Activated T-helper 1 cell treated with Interleukin-2 at 50 U/mL for 16 hours (primary cell): ENCODE data around the gene PDILT.
"Not testable (repeated sequence)": the region's sequence is repeated elsewhere in the genome, so short reads cannot be mapped to it uniquely, and the experiment has no call there.

ENCODE experiments used
- DNase-seq: peaks from one replicate; pipeline ENCODE4 v3.0.0-alpha.2; 2020; ENCODE audit warnings: low read depth

PDILT gene

DNA sequence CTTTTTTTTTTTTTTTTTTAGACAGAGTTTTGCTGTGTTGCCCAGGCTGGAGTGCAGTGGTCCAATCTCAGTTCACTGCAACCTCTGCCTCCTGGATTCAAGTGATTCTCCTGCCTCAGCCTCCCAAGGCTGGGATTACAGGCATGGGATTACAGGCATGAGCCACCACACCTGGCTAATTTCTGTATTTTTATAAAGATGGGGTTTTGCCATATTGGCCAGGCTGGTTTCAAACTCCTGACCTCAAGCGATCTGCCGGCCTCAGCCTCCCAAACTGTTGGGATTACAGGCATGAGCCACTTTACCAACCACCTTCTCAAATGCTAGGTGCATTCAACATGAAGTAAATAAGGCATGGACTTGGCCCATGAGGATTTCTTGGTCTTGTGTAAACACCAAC lies 83.5 kb downstream of the PDILT start:
- not testable (repeated sequence) for DNase-seq

DNA sequence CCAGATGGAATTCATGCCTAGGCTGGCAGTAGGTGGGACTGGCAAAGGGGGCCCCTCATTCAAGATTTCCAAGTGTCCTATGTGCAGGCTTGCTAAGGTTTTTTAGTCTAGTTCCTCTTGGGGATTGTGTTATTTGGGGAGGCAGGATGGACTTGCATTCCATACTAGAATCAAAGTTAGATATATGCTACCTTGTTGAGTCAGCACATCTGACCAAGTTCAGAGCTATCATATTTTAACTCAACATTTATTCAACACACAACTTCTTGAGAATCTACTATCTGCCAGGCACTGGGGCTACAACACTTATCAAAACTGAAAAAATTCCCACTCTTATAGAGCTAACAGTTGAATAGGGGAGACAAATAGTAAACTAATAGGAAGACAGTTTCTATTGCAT lies 83.9 kb downstream of the PDILT start:
- no peak for DNase-seq

DNA sequence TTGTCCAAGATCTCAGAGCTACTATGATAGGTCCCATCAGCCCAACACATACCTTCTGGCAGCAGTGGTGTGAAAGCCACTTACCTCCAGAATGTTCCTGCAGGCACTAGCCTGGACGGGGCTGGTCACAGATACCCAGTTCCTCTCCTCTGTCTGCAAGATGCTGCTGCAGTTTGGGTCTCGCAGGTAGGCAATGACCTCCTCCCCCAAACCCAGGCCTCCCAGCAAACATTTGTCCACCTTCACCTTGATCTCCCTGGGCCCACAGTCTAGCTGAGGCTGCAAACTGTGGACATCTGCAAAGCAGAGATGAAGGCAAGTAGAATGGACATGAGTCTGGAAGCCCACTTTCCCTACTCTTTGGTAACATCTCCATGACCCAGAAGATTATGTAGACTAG lies 84.4 kb downstream of the PDILT start:
- no peak for DNase-seq

DNA sequence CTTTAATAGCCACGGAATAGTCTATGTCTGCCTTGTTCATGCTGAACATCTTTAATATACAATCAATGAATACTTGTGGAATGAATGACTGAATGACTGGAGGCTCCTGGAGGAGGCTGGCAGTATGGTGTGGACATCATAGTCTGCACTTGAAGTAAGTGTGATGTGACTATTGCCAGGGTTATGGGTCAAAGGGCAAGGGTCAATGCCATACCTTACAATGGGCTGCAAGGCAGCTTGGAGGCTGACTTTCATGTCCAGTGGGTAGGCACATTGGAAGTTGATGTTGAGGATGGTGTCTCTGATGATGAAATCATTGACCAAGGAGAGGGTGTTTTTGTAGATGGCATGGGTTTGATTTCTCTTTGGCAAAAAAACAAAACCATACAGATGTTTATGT lies 85.1 kb downstream of the PDILT start:
- DNase-seq = no peak

DNA sequence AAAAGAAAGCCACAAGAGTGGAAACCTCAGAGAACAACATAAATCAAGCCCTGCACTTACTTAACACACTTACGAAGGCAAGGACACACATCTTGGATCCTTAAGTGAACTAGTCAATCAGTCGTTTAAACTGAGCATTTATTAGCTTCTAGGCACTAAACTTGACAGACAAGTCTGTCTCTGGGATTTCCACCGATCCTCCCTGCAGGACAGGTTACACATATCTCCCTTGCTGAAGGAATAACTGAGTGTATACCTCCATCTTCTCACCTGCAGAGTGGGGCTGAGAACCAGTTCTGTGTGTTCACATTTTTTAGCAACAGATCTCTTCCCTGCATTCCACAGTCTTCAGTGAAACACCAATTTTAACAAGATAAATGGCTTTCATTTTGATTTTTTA lies 86.1 kb downstream of the PDILT start:
- no peak for DNase-seq

DNA sequence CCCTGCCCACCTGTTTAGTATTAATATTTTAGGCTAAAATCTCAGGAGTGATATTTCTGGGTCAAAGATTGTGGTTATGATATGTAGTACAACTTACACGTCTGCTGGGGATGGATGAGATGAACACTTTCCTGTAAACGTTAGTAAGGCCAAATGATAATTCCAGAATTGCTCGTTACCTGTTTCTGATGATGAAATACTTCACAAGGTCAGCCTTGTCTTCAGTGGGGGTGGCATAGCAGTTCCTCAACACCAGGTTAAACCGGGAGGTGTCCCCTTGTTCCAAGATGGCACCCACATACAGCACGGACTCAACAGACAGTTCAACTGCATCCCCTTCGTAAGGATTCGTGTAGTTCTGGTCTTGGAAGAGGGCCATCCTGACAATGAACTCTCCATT lies 86.5 kb downstream of the PDILT start:
- DNase-seq = no peak

GRCh38 chr16:20317117-20317516 lies 87.4 kb downstream of the PDILT start:
- DNase-seq = no peak

DNA sequence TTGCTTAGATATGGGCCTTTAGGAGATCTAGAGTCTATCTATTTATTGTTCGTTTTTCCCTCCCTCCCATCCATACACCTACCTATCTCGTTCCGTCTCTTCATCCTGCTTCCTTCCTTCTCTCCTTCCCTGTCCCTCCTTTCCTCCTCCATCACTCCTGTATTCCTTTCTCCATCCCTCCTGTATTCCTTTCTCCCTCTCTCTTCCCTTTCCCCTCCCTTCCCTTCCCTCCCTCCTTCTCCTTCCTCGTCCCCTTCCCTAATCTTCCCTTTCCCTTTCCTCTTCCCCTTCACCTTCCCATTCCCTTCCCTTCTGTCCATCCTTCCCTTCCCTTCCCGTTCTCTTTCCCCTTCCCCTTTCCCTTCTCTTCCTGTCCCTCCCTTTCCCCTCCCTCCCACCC lies 87.8 kb downstream of the PDILT start:
- no peak for DNase-seq

DNA sequence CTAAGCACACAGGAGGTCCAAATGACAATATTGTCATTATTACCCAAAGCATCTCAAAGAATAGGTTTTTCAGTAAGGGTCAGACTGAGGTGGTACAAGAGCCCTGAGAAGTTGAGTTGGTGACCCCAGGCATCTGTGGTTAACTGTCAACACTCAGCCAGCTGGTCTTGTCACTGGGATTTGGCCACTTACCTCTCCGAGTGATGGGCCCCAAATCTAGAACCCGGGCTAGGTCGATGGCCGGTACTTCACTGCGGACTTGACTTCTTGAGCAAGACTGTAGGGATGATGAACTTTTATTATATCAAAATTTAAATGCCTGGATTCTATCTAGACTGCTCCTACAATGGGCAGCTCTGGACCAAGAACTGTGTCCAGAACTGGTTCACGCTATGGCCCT lies 88.8 kb downstream of the PDILT start:
- DNase-seq = no peak

- no peak for DNase-seq
These were observed 90.0 kb downstream of the PDILT start for GRCh38 chr16:20314575-20314974.

GRCh38 chr16:20313741-20314140 lies 90.8 kb downstream of the PDILT start:
- no peak for DNase-seq

DNA sequence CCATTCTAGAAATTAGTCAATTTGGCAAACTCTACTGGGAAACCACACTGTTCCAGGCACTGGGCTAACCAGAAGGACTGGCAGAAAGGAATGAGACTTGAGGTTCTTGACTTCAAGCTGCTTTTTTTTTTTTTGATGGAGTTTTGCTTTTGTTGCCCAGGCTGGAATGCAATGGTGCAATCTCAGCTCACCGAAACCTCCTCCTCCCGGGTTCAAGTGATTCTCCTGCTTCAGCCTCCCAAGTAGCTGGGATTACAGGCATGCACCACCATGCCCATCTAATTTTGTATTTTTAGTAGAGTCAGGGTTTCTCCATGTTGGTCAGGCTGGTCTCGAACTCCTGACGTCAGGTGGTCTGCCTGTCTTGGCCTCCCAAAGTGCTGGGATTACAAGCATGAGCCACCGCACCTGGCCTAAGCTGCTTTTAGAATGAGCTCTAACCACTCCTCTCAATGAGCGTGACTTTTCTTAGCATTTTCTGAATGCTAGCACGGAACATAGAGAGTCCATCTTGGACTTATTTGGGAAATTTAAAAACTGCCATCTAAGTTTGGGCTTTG lies 91.9 kb downstream of the PDILT start:
- DNase-seq = not testable (repeated sequence)

- DNase-seq = no peak
These were observed 93.0 kb downstream of the PDILT start for GRCh38 chr16:20311548-20311947.

DNA sequence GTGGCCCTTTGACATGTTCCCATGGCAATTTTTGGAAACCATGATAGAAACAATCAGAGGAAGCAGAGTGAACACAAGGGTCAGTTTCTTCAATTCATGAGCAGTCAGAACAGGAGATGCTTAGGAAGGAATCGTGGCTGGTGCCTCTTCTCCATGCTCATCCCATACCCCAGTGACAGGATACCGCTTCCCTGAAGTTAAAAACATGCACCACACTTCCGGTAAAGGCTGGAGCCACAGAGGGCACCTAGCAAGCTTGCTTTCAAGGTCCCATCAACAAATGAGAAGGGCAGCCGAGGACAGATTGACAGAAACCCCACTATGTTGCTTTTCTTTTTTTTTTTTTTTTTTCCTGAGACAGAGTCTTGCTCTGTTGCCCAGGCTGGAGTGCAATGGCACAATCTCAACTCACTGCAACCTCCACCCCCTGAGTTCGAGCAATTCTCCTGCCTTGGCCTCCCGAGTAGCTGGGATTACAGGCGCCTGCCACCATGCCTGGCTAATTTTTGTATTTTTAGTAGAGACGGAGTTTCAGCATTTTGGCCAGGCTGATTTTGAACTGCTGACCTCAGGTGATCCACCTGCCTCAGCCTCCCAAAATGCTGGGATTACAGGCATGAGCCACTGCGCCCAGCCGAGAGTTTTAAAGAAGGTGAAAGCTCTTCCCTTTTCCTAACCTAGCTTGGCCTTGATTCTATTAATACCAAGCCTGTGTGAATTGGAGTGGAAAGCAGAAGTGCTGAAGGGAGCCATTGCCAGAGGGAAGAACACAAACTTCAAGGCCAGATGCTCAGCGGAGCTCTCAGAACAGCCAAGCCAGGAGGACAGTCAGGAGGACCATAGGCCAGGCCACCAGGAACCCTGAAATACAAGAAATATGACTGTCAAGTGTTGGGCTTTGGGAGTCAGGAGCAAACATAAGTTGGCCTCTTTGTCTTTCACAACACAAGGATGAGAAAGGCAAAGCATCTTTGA lies 93.8 kb downstream of the PDILT start:
- DNase-seq = no peak

GRCh38 chr16:20309786-20310185 lies 94.8 kb downstream of the PDILT start:
- no peak for DNase-seq
